Keratinocyte (primary cell): ENCODE data around the gene CTNND2. TPM values are rescaled to one million over a fixed set of nuclear protein-coding genes. Genes with fewer than 3 reads are reported as not detected.
"Not testable (repeated sequence)": the region's sequence is repeated elsewhere in the genome, so short reads cannot be mapped to it uniquely, and the experiment has no call there.

ENCODE experiments used
- DNase-seq: peaks from one replicate; pipeline ENCODE4 v3.0.0-alpha.2; 2011; ENCODE audit warnings: low read depth, missing footprints, low spot score
- FAIRE-seq: peaks from 2 replicates; lab custom pipeline; 2011; peaks lifted over from hg19 to GRCh38; lab: Jason Lieb, UNC
- H2AFZ ChIP-seq: 2 replicates; pipeline ENCODE4 v1.6.0; 2012; ENCODE audit warnings: low read length, control low read depth, inconsistent platforms; ENCODE audit not compliant: control insufficient read depth
- H3K27ac ChIP-seq: 2 replicates; pipeline ENCODE4 v1.5.1; 2011; ENCODE audit warnings: low read length; ENCODE audit not compliant: control insufficient read depth, insufficient read depth
- H3K27me3 ChIP-seq: 3 replicates; pipeline ENCODE4 v1.6.0; 2011; ENCODE audit warnings: low read length; ENCODE audit not compliant: control insufficient read depth, insufficient read depth; ENCODE audit errors: extremely low read depth
- H3K36me3 ChIP-seq, 2 experiments: 2 replicates in 1 of 2; 3 replicates in 1 of 2; pipeline ENCODE4 v1.5.1; 2011; ENCODE audit warnings: low read length in 2 of 2, mild to moderate bottlenecking in 1 of 2; ENCODE audit not compliant: control insufficient read depth in 2 of 2, insufficient read depth in 2 of 2; ENCODE audit errors: extremely low read depth in 1 of 2
- H3K4me1 ChIP-seq: 3 replicates; pipeline ENCODE4 v1.5.1; 2011; ENCODE audit warnings: low read length; ENCODE audit not compliant: control insufficient read depth, insufficient read depth; ENCODE audit errors: extremely low read depth
- H3K4me2 ChIP-seq: 3 replicates; pipeline ENCODE4 v1.6.0; 2011; ENCODE audit warnings: low read depth, low read length; ENCODE audit not compliant: control insufficient read depth, insufficient read depth; ENCODE audit errors: extremely low read depth
- H3K4me3 ChIP-seq, 3 experiments: fragments of 200-600 bp in 1 of 3; sonication (generic) in 1 of 3; 2 replicates in 2 of 3; 3 replicates in 1 of 3; pipeline ENCODE4 v1.5.1; 2011 to 2016; ENCODE audit warnings: low read length in 3 of 3, mild to moderate bottlenecking in 3 of 3, control low read depth in 2 of 3, inconsistent platforms in 1 of 3, low read depth in 1 of 3, mixed read lengths in 1 of 3, mixed run types in 1 of 3, moderate library complexity in 1 of 3; ENCODE audit not compliant: control insufficient read depth in 2 of 3, insufficient read depth in 2 of 3; ENCODE audit errors: extremely low read depth in 1 of 3
- H3K79me2 ChIP-seq: 2 replicates; pipeline ENCODE4 v1.6.0; 2012; ENCODE audit warnings: low read length; ENCODE audit not compliant: control insufficient read depth, insufficient read depth
- H3K9ac ChIP-seq: 3 replicates; pipeline ENCODE4 v1.6.0; 2011; ENCODE audit warnings: low read length; ENCODE audit not compliant: control insufficient read depth, insufficient read depth; ENCODE audit errors: extremely low read depth
- H3K9me1 ChIP-seq: 3 replicates; pipeline ENCODE4 v1.6.0; 2011; ENCODE audit warnings: low read length; ENCODE audit not compliant: control insufficient read depth, insufficient read depth; ENCODE audit errors: extremely low read depth
- H3K9me3 ChIP-seq: 2 replicates; pipeline ENCODE4 v1.5.1; 2012; ENCODE audit warnings: low read depth, low read length; ENCODE audit not compliant: control insufficient read depth
- H4K20me1 ChIP-seq: 3 replicates; pipeline ENCODE4 v1.6.0; 2011; ENCODE audit warnings: low read length; ENCODE audit not compliant: control insufficient read depth, insufficient read depth; ENCODE audit errors: extremely low read depth
- CTCF ChIP-seq, 3 experiments: IDR thresholded peaks in 1 of 3; conservative IDR thresholded peaks in 1 of 3; optimal IDR thresholded peaks in 1 of 3; 2 replicates in 2 of 3; 3 replicates in 1 of 3; pipeline versions ENCODE3 to v1.5.1; 2011; ENCODE audit warnings: low read length in 3 of 3, mild to moderate bottlenecking in 3 of 3, moderate library complexity in 2 of 3, control low read depth in 1 of 3, inconsistent platforms in 1 of 3; ENCODE audit not compliant: insufficient read depth in 2 of 3; ENCODE audit errors: extremely low read depth in 1 of 3
- EZH2 ChIP-seq: IDR thresholded peaks from one replicate; pipeline ENCODE4 v1.6.1; 2012; ENCODE audit warnings: inconsistent platforms, mild to moderate bottlenecking, low read length, moderate library complexity
- dilution Hi-C: fragments of 300-500 bp; cut with MboI; formaldehyde crosslinking; loops from one replicate; pipeline ENCODE4 v1.7.0; 2020; ENCODE audit warnings: low sequenced_read_pairs; ENCODE audit not compliant: extremely low pct_ligation_motif_present
- polyA plus RNA-seq, 5 experiments: library from polyadenylated mRNA; depleted of rRNA in 3 of 5; stranded (reverse) in 3 of 5; stranded (forward) in 1 of 5; unstranded in 1 of 5; fragments of >200 nt; gene quantifications; 1 replicate in 1 of 5; 2 replicates in 3 of 5; 3 replicates in 1 of 5; pipeline versions ENCODE4 v1.2.1 to v1.2.3, GENCODE V29; 2011 to 2012; ENCODE audit warnings: missing spikeins in 2 of 5, low read depth in 1 of 5, low replicate concordance in 1 of 5

The CTNND2 gene
- polyA plus RNA-seq, 1 donor (not counting 4 experiments of a cell fraction or from before 2014, with no cell fraction given) = not detected

GRCh38 chr5:11322133-11322532 lies 582.1 kb downstream of the CTNND2 start:
- dilution Hi-C loops = no loop called here
- no peaks in the 10 kb centered on the region for H3K27me3 ChIP-seq
- no peak for FAIRE-seq
- no peak overlapping the region for H3K4me3 ChIP-seq
- no peaks in the 10 kb centered on the region for H3K9me3 ChIP-seq
- H3K9ac ChIP-seq = no peak overlapping the region
- H3K9me1 ChIP-seq = no peaks in the 10 kb centered on the region
- no peak overlapping the region for H3K27ac ChIP-seq
- no peaks in the 10 kb centered on the region for H3K79me2 ChIP-seq
- TF ChIP-seq EZH2 (no peak), CTCF (optimal IDR thresholded peaks at IDR 0.05 in 1 of 3, IDR thresholded peaks at IDR 0.05 in 1 of 3, conservative IDR thresholded peaks at IDR 0.05 in 1 of 3; ENCODE audit: extremely low read depth in 1 of 3, insufficient read depth in 2 of 3, low read length in 3 of 3) (no peak)
- no peak overlapping the region for H3K4me2 ChIP-seq
- no peaks in the 10 kb centered on the region for H3K36me3 ChIP-seq
- DNase-seq = no peak
- H4K20me1 ChIP-seq = no peaks in the 10 kb centered on the region
- H3K4me1 ChIP-seq = no peaks in the 10 kb centered on the region
- H2AFZ ChIP-seq = no peak overlapping the region

- DNase-seq (no peak), FAIRE-seq (no peak)
- H3K27me3 ChIP-seq = no peaks in the 10 kb centered on the region
- H3K9me3 ChIP-seq = no peaks in the 10 kb centered on the region
- dilution Hi-C loops = no loop called here
- no peaks in the 10 kb centered on the region for H4K20me1 ChIP-seq
- H2AFZ ChIP-seq = no peak overlapping the region
- no peaks in the 10 kb centered on the region for H3K36me3 ChIP-seq
- H3K4me2 ChIP-seq = no peak overlapping the region
- no peak overlapping the region for H3K4me3 ChIP-seq
- no peaks in the 10 kb centered on the region for H3K79me2 ChIP-seq
- H3K4me1 ChIP-seq = no peaks in the 10 kb centered on the region
- no peak overlapping the region for H3K27ac ChIP-seq
- no peak overlapping the region for H3K9ac ChIP-seq
- no peaks in the 10 kb centered on the region for H3K9me1 ChIP-seq
- TF ChIP-seq CTCF (optimal IDR thresholded peaks at IDR 0.05 in 1 of 3, IDR thresholded peaks at IDR 0.05 in 1 of 3, conservative IDR thresholded peaks at IDR 0.05 in 1 of 3; ENCODE audit: extremely low read depth in 1 of 3, insufficient read depth in 2 of 3, low read length in 3 of 3) = no peak
- TF ChIP-seq EZH2 = no peak
Measured at GRCh38 chr5:11319836-11320580, 584.2 kb downstream of the CTNND2 start.

- H3K4me1 ChIP-seq, H3K9me3 ChIP-seq, H3K36me3 ChIP-seq, H4K20me1 ChIP-seq, H3K79me2 ChIP-seq, H3K27me3 ChIP-seq, H3K27ac ChIP-seq, dilution Hi-C loops, H3K4me3 ChIP-seq, DNase-seq, H3K9me1 ChIP-seq, H2AFZ ChIP-seq, FAIRE-seq, H3K4me2 ChIP-seq, H3K9ac ChIP-seq: not testable (repeated sequence)
Measured at GRCh38 chr5:11313694-11314093, 590.6 kb downstream of the CTNND2 start.
